Sigmoid colon (tissue), 7 donors: ENCODE data around the gene GSX2. TPM values are rescaled to one million over a fixed set of nuclear protein-coding genes. Genes with fewer than 3 reads are reported as not detected.

Experiments used
- DNase-seq: peaks from one replicate; pipeline ENCODE4 v3.0.0-alpha.2; 2019
- H3K27ac ChIP-seq, 4 donors: fragments of 200-600 bp; sonication (generic); one replicate each; pipeline ENCODE4 v1.5.1; 2016 to 2019; ENCODE audit warnings: mild to moderate bottlenecking in 1 of 4
- H3K27me3 ChIP-seq, 3 donors: fragments of 200-600 bp; sonication (generic); one replicate each; pipeline ENCODE4 v1.5.1; 2019; ENCODE audit warnings: mild to moderate bottlenecking in 1 of 3
- H3K36me3 ChIP-seq, 4 donors: fragments of 200-600 bp; sonication (generic); one replicate each; pipeline ENCODE4 v1.5.1; 2016 to 2019
- H3K4me1 ChIP-seq, 4 donors: fragments of 200-600 bp; sonication (generic); one replicate each; pipeline ENCODE4 v1.5.1; 2017 to 2019
- H3K4me3 ChIP-seq, 4 donors: fragments of 200-600 bp; sonication (generic); one replicate each; pipeline ENCODE4 v1.5.1; 2017 to 2019; ENCODE audit warnings: mild to moderate bottlenecking in 2 of 4, moderate library complexity in 1 of 4
- H3K9me3 ChIP-seq, 4 donors: fragments of 200-600 bp in 3 of 4; sonication (generic) in 3 of 4; one replicate each; pipeline versions ENCODE4 v1.5.1 to v1.6.1; 2013 to 2019
- CTCF ChIP-seq, 4 experiments: fragments of 450-650 bp in 3 of 4; fragments of 200-600 bp in 1 of 4; IDR thresholded peaks; one replicate each; pipeline ENCODE4 v1.5.1; 2016 to 2019; ENCODE audit warnings: antibody characterized with exemption in 4 of 4, mild to moderate bottlenecking in 3 of 4, moderate library complexity in 2 of 4
- EP300 ChIP-seq, 4 donors: sonication (generic); formaldehyde crosslinking; IDR thresholded peaks; one replicate each; pipeline ENCODE4 v1.6.1; 2017; ENCODE audit warnings: antibody characterized with exemption in 4 of 4
- POLR2A ChIP-seq, 2 donors: fragments of 450-650 bp; IDR thresholded peaks; one replicate each; pipeline ENCODE4 v1.6.1; 2016; ENCODE audit warnings: antibody characterized with exemption in 2 of 2, mild to moderate bottlenecking in 2 of 2, moderate library complexity in 2 of 2
- POLR2AphosphoS5 ChIP-seq, 4 donors: sonication (generic); formaldehyde crosslinking; IDR thresholded peaks; one replicate each; pipeline ENCODE4 v1.6.1; 2017; ENCODE audit warnings: antibody characterized with exemption in 4 of 4
- WGBS, 2 donors: extraction: QIAGEN DNeasy Blood & Tissue Kit; methylation state at CpG; one replicate each; pipeline ENCODE4 v1.1.7; 2013; 5-methylcytosine and 5-hydroxymethylcytosine counted together
- intact Hi-C: fragments of 100-400 bp; cut with DNase I; formaldehyde crosslinking; loops from one replicate; pipeline ENCODE4 v1.15.1; 2023
- polyA plus RNA-seq, 3 donors: library from polyadenylated mRNA; stranded (reverse); fragments of 200-250 nt; gene quantifications; one replicate each; pipeline ENCODE4 v1.2.3, GENCODE V29; 2013
- total RNA-seq, 4 donors: library from RNA; depleted of rRNA; stranded (reverse); fragments of >200 nt; gene quantifications; one replicate each; pipeline ENCODE4 v1.1.0, GENCODE V29; 2016
- donor health status: healthy with polysubstance abuse.
- donor health status: Bipolar disorder and iron deficiency.
- donor health status: healthy.

The GSX2 gene
- total and polyA plus RNA-seq, 7 donors = not detected

DNA sequence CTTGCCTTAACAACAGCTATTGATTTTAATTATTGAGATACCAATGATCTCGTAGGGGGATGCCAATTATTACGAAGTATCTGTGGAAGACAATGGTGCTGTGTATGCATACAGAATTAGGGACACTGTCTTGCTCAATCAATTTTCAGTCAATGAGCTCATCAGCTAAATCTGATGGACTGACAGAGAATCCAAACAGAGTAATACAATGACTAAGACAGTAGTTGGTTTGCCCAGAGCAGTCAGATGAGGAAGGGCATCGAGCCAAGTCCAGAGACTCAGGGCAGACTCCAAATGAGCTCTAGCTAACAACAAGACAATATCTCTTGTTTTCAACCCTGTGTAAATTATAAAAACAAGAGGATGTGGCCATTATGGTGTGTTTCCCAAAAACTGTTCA lies 14.7 kb upstream of the GSX2 start:
- intact Hi-C loops = no loop called here
- H3K27ac ChIP-seq = no peak overlapping the region
- H3K4me3 ChIP-seq = no peak overlapping the region
- TF ChIP-seq POLR2AphosphoS5 (IDR thresholded peaks at IDR 0.05) = no peak
- TF ChIP-seq EP300 (IDR thresholded peaks at IDR 0.05) = no peak
- TF ChIP-seq POLR2A (IDR thresholded peaks at IDR 0.05) = no peak
- H3K4me1 ChIP-seq = peaks cover 0 to 9% (median 5%) of the 10 kb centered on the region in 4 donors
- no peaks in the 10 kb centered on the region for H3K27me3 ChIP-seq
- WGBS, 2 donors = 83 to 89% methylated on average over 3 of the region's 3 CpGs
- no peaks in the 10 kb centered on the region for H3K36me3 ChIP-seq
- no peak for DNase-seq
- no peaks in the 10 kb centered on the region for H3K9me3 ChIP-seq

GRCh38 chr4:54089875-54090274 lies 10.1 kb upstream of the GSX2 start:
- TF ChIP-seq POLR2A (IDR thresholded peaks at IDR 0.05) (no peak), CTCF (IDR thresholded peaks at IDR 0.05) (no peak), POLR2AphosphoS5 (IDR thresholded peaks at IDR 0.05) (no peak), EP300 (IDR thresholded peaks at IDR 0.05) (no peak)
- intact Hi-C loops = no loop called here
- Histone ChIP-seq H3K36me3 (no peaks in the 10 kb centered on the region), H3K4me1 (peaks cover 0 to 18% (median 17%) of the 10 kb centered on the region in 4 donors), H3K4me3 (no peak overlapping the region), H3K27ac (no peak overlapping the region), H3K9me3 (no peaks in the 10 kb centered on the region), H3K27me3 (peaks cover 0 to 42% (median 25%) of the 10 kb centered on the region in 3 donors)
- no peak for DNase-seq
- 91 to 96% methylated on average over 1 of the region's 1 CpG for WGBS, 2 donors

DNA sequence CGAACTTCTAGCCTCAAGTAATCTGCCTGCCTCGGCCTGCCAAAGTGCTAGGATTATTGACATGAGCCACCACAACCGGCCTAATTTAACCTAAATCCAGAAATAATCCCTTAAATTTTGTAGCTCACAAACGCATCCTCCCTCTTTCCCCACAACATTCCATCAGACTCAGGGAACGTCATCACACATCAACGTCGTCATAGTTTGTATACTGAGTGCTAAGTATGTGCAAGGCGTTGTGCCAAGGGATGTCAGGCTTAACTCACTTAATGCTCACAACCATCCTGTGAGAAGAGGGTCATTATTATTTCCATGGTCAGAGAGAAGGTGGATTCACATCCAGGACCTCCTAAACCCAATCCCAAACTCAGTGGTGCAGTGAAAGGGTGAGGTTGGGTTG lies 9.6 kb upstream of the GSX2 start:
- WGBS, 2 donors = 66 to 81% methylated on average over 8 of the region's 8 CpGs
- no peaks in the 10 kb centered on the region for H3K36me3 ChIP-seq
- no peak overlapping the region for H3K4me3 ChIP-seq
- no peak for DNase-seq
- peaks cover 0 to 18% (median 17%) of the 10 kb centered on the region in 4 donors for H3K4me1 ChIP-seq
- peaks cover 3 to 47% (median 31%) of the 10 kb centered on the region in 3 donors for H3K27me3 ChIP-seq
- TF ChIP-seq EP300 (IDR thresholded peaks at IDR 0.05) = no peak
- TF ChIP-seq CTCF (IDR thresholded peaks at IDR 0.05) = no peak
- no peak for TF ChIP-seq POLR2AphosphoS5 (IDR thresholded peaks at IDR 0.05)
- no peak for TF ChIP-seq POLR2A (IDR thresholded peaks at IDR 0.05)
- H3K9me3 ChIP-seq = no peaks in the 10 kb centered on the region
- no peak overlapping the region for H3K27ac ChIP-seq
- intact Hi-C loops = no loop called here

DNA sequence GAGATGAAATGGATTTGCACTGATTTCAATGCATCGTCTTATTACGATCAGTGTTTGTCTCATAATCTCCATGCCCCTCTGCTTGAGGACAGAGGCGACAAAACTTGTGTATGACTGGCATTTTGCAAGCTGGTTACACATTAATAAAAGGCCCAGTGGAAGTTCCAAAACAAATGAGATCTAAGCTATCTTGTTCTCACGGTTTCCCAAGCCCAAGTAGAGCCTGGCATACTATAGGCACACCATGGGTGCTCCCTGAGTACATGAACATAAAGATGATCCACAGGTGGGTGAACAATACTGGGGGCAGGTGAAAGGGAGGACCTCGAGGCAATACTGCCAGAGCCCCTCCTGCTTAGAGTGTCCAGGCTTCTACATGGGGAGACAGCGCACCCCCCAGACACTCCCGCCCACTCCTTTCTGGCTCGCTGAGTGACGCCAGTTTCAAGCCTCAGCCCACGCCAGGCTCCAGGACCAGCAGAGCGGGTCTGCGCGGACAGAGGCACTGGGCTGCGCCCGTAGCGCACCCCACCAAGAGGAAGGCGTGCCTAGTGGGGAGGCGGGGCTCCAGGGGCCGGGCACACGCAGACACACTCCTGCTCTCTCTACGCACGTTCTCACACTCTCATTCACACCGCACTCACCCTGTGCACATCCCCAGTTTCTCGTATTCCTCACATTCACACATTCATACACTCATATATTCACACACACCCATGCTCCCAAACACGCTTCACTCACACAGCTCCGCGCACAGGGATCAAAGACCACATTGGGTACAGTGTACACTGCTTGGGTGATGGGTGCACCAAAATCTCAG lies 8.9 kb upstream of the GSX2 start:
- TF ChIP-seq EP300 (IDR thresholded peaks at IDR 0.05) (no peak), POLR2AphosphoS5 (IDR thresholded peaks at IDR 0.05) (no peak), CTCF (IDR thresholded peaks at IDR 0.05) (no peak), POLR2A (IDR thresholded peaks at IDR 0.05) (no peak)
- peaks cover 3 to 53% (median 37%) of the 10 kb centered on the region in 3 donors for H3K27me3 ChIP-seq
- no peaks in the 10 kb centered on the region for H3K36me3 ChIP-seq
- intact Hi-C loops = no loop called here
- H3K4me3 ChIP-seq = peak overlapping the region; percentile 21 to 51 (median 42)
- H3K4me1 ChIP-seq = peaks cover 0 to 18% (median 17%) of the 10 kb centered on the region in 4 donors
- no peak for DNase-seq
- no peak overlapping the region for H3K27ac ChIP-seq
- 9 to 22% methylated on average over 27 of the region's 27 CpGs for WGBS, 2 donors
- no peaks in the 10 kb centered on the region for H3K9me3 ChIP-seq

DNA sequence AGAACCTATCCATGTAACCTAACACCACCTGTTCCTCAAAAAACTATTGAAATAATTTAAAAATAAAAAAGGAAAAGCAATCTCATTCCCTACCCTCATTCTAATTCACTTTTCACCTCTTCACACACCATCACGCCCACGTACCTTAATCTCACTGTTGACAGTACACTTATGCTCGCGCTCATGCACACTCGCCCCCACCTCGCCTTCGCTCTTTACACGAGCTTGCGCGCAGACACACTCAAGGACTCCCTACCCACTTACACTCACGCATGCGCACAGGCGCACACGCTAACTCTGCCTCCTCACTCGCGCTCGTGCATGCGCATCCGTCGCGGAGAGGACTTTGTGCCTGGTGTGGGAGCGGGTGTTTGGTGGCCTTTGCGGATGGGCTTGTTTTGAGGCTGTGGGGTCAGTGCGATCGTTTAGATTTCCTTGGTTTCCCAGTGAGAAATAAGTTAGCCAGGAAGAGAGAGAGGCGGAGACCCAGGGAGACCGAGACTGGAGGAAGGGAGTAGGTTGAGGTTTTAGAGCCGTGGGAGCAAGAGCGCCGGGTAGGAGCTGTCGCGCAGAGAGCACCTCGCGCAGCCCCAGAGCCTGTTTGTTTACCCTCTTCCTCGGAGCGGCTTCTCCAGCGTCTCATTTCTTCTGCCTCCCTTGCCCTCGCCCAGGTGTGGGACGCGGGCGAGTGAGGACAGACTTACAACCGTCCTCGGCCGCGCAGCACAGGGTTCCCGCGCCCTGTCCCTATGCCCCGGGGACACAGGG lies 8.1 kb upstream of the GSX2 start:
- Histone ChIP-seq H3K4me3 (peak overlapping the region; percentile 21 to 51 (median 42)), H3K27me3 (peaks cover 3 to 61% (median 45%) of the 10 kb centered on the region in 3 donors), H3K36me3 (no peaks in the 10 kb centered on the region), H3K4me1 (peaks cover 0 to 18% (median 17%) of the 10 kb centered on the region in 4 donors), H3K27ac (no peak overlapping the region), H3K9me3 (no peaks in the 10 kb centered on the region)
- intact Hi-C loops = no loop called here
- DNase-seq = peak; percentile 89
- TF ChIP-seq EP300 (IDR thresholded peaks at IDR 0.05) (no peak), CTCF (IDR thresholded peaks at IDR 0.05) (no peak), POLR2A (IDR thresholded peaks at IDR 0.05) (no peak), POLR2AphosphoS5 (IDR thresholded peaks at IDR 0.05) (peak in 1 of 4 donors; percentile 70)
- WGBS, 2 donors = 1% methylated on average over 48 of the region's 48 CpGs
